ENCODE results near the gene ALOX5AP.

The ALOX5AP gene

DNA sequence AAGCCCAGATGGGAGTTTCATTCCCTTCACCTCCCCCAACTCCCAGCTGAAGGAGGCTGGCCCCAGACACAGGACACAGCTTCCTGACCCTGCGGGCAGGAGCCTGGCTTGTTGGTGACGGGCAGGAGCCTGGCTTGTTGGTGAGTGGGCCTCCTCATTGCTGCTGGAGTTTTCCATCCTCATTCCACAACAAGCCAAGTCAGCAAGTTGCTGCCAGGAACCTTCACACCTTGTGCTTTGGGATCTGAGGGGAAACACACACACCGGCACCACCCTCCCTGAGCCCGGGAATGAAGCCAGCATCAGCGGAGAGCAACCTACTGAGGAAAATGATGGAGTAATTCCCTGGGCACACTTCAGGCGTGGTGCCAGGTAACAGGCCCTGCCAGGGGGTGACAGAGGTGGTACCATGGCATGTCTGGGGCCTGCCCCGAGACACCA is 74.9 kb downstream of the ALOX5AP start:
- H3K27ac ChIP-seq (replicated peaks), result no peak overlapping the region
- H3K4me3 ChIP-seq (replicated peaks; ENCODE audit: insufficient read depth, low read length), result no peak overlapping the region
- no peak for DNase-seq (ENCODE audit: low read depth in 1 of 2, low spot score in 1 of 2)
- H3K27me3 ChIP-seq (ENCODE audit: insufficient read depth, poor library complexity, severe bottlenecking), result no peaks in the 10 kb centered on the region
- TF ChIP-seq, protein P1, sequence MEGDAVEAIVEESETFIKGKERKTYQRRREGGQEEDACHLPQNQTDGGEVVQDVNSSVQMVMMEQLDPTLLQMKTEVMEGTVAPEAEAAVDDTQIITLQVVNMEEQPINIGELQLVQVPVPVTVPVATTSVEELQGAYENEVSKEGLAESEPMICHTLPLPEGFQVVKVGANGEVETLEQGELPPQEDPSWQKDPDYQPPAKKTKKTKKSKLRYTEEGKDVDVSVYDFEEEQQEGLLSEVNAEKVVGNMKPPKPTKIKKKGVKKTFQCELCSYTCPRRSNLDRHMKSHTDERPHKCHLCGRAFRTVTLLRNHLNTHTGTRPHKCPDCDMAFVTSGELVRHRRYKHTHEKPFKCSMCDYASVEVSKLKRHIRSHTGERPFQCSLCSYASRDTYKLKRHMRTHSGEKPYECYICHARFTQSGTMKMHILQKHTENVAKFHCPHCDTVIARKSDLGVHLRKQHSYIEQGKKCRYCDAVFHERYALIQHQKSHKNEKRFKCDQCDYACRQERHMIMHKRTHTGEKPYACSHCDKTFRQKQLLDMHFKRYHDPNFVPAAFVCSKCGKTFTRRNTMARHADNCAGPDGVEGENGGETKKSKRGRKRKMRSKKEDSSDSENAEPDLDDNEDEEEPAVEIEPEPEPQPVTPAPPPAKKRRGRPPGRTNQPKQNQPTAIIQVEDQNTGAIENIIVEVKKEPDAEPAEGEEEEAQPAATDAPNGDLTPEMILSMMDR (IDR thresholded peaks at IDR 0.05; ENCODE audit: insufficient read depth, low read length), result no peak
- TF ChIP-seq SPI1 (IDR thresholded peaks at IDR 0.05; ENCODE audit: borderline replicate concordance, low read depth) (no peak), GABPA (IDR thresholded peaks at IDR 0.05; ENCODE audit: low read depth) (no peak), POLR2AphosphoS5 (IDR thresholded peaks at IDR 0.05; ENCODE audit: low read depth) (no peak), REST (IDR thresholded peaks at IDR 0.05; ENCODE audit: insufficient replicate concordance, low read depth) (no peak)

GRCh38 chr13:30810801-30811200 is 75.5 kb downstream of the ALOX5AP start:
- Histone ChIP-seq H3K27me3 (ENCODE audit: insufficient read depth, poor library complexity, severe bottlenecking) (no peaks in the 10 kb centered on the region), H3K27ac (replicated peaks) (no peak overlapping the region), H3K4me3 (replicated peaks; ENCODE audit: insufficient read depth, low read length) (no peak overlapping the region)
- TF ChIP-seq SPI1 (IDR thresholded peaks at IDR 0.05; ENCODE audit: borderline replicate concordance, low read depth), result no peak
- no peak for TF ChIP-seq POLR2AphosphoS5 (IDR thresholded peaks at IDR 0.05; ENCODE audit: low read depth)
- TF ChIP-seq, protein P1 (IDR thresholded peaks at IDR 0.05; ENCODE audit: insufficient read depth, low read length), result no peak
- TF ChIP-seq REST (IDR thresholded peaks at IDR 0.05; ENCODE audit: insufficient replicate concordance, low read depth), result no peak
- TF ChIP-seq GABPA (IDR thresholded peaks at IDR 0.05; ENCODE audit: low read depth), result no peak
- no peak for DNase-seq (ENCODE audit: low read depth in 1 of 2, low spot score in 1 of 2)
